HEK293 (cell line): ENCODE measurements around the gene C4orf36.

Experiments
- BCL11B ChIP-seq: fragments of 450-650 bp; formaldehyde crosslinking; IDR thresholded peaks from 2 replicates; pipeline ENCODE4 v1.5.1; 2016; ENCODE audit warnings: low read depth, missing biosample characterization, missing genetic modification characterization
- EGR2 ChIP-seq: fragments of 450-650 bp; formaldehyde crosslinking; IDR thresholded peaks from 2 replicates; pipeline ENCODE4 v1.5.1; 2016; ENCODE audit warnings: low read depth, missing biosample characterization, missing genetic modification characterization
- KLF1 ChIP-seq: fragments of 450-650 bp; formaldehyde crosslinking; IDR thresholded peaks from 2 replicates; pipeline ENCODE4 v1.5.1; 2016; ENCODE audit warnings: missing biosample characterization, missing genetic modification characterization
- MZF1 ChIP-seq: fragments of 450-650 bp; formaldehyde crosslinking; IDR thresholded peaks from 2 replicates; pipeline ENCODE4 v1.5.1; 2017; ENCODE audit warnings: missing biosample characterization, missing genetic modification characterization, borderline replicate concordance
- PRDM2 ChIP-seq: fragments of 450-650 bp; formaldehyde crosslinking; IDR thresholded peaks from 2 replicates; pipeline ENCODE4 v1.5.1; 2016; ENCODE audit warnings: missing biosample characterization, missing genetic modification characterization, borderline replicate concordance
- REPIN1 ChIP-seq: fragments of 450-650 bp; formaldehyde crosslinking; IDR thresholded peaks from 2 replicates; pipeline ENCODE4 v1.5.1; 2017; ENCODE audit warnings: missing biosample characterization, missing genetic modification characterization, low read depth
- SCRT2 ChIP-seq: fragments of 450-650 bp; formaldehyde crosslinking; IDR thresholded peaks from 2 replicates; pipeline ENCODE4 v1.5.1; 2016; ENCODE audit warnings: missing biosample characterization, missing genetic modification characterization
- SETDB1 ChIP-seq: IDR thresholded peaks from one replicate; pipeline ENCODE4 v1.6.1; 2017; ENCODE audit warnings: mild to moderate bottlenecking, low read length, moderate library complexity, mixed read lengths; ENCODE audit not compliant: insufficient read length
- SP2 ChIP-seq: fragments of 450-650 bp; formaldehyde crosslinking; IDR thresholded peaks from 2 replicates; pipeline ENCODE4 v1.5.1; 2016; ENCODE audit warnings: missing biosample characterization, missing genetic modification characterization
- SP3 ChIP-seq: fragments of 450-650 bp; formaldehyde crosslinking; IDR thresholded peaks from 2 replicates; pipeline ENCODE4 v1.5.1; 2016; ENCODE audit warnings: missing biosample characterization, missing genetic modification characterization
- ZBTB17 ChIP-seq: fragments of 450-650 bp; formaldehyde crosslinking; IDR thresholded peaks from 2 replicates; pipeline ENCODE4 v1.5.1; 2016; ENCODE audit warnings: missing biosample characterization, missing genetic modification characterization
- ZBTB8A ChIP-seq: fragments of 450-650 bp; formaldehyde crosslinking; IDR thresholded peaks from 2 replicates; pipeline ENCODE4 v1.5.1; 2016; ENCODE audit warnings: missing biosample characterization, missing genetic modification characterization
- ZEB2 ChIP-seq: fragments of 450-650 bp; formaldehyde crosslinking; IDR thresholded peaks from 2 replicates; pipeline ENCODE4 v1.5.1; 2016; ENCODE audit warnings: missing biosample characterization, missing genetic modification characterization
- ZFHX2 ChIP-seq: fragments of 450-650 bp; formaldehyde crosslinking; conservative IDR thresholded peaks from 2 replicates; pipeline ENCODE4 v1.5.1; 2016; ENCODE audit warnings: missing biosample characterization, missing genetic modification characterization
- ZFP37 ChIP-seq: fragments of 450-650 bp; formaldehyde crosslinking; IDR thresholded peaks from 2 replicates; pipeline ENCODE4 v1.5.1; 2016; ENCODE audit warnings: missing biosample characterization, missing genetic modification characterization
- ZFP69B ChIP-seq: fragments of 450-650 bp; formaldehyde crosslinking; IDR thresholded peaks from 2 replicates; pipeline ENCODE4 v1.5.1; 2016; ENCODE audit warnings: missing biosample characterization, missing genetic modification characterization
- ZNF174 ChIP-seq: fragments of 450-650 bp; formaldehyde crosslinking; IDR thresholded peaks from 2 replicates; pipeline ENCODE4 v1.5.0; 2017; ENCODE audit warnings: missing biosample characterization, mild to moderate bottlenecking, missing genetic modification characterization
- ZNF2 ChIP-seq: fragments of 450-650 bp; formaldehyde crosslinking; IDR thresholded peaks from 2 replicates; pipeline ENCODE4 v1.5.1; 2016; ENCODE audit warnings: missing biosample characterization, missing genetic modification characterization
- ZNF202 ChIP-seq: fragments of 450-650 bp; formaldehyde crosslinking; IDR thresholded peaks from 2 replicates; pipeline ENCODE4 v1.5.1; 2016; ENCODE audit warnings: missing biosample characterization, missing genetic modification characterization, borderline replicate concordance
- ZNF24 ChIP-seq: fragments of 450-650 bp; formaldehyde crosslinking; IDR thresholded peaks from 2 replicates; pipeline ENCODE4 v1.5.1; 2016; ENCODE audit warnings: missing biosample characterization, missing genetic modification characterization
- ZNF341 ChIP-seq: fragments of 450-650 bp; formaldehyde crosslinking; IDR thresholded peaks from 2 replicates; pipeline ENCODE4; 2016; ENCODE audit warnings: low read depth, missing biosample characterization, missing genetic modification characterization
- ZNF423 ChIP-seq: fragments of 450-650 bp; formaldehyde crosslinking; IDR thresholded peaks from 2 replicates; pipeline ENCODE4 v1.5.1; 2016; ENCODE audit warnings: missing biosample characterization, missing genetic modification characterization
- ZNF433 ChIP-seq: fragments of 450-650 bp; formaldehyde crosslinking; IDR thresholded peaks from 2 replicates; pipeline ENCODE4 v1.5.1; 2016; ENCODE audit warnings: missing biosample characterization, missing genetic modification characterization, low read depth
- ZNF561 ChIP-seq: fragments of 450-650 bp; IDR thresholded peaks from 2 replicates; pipeline ENCODE4 v1.5.1; 2018; ENCODE audit warnings: missing biosample characterization, missing genetic modification characterization, borderline replicate concordance
- ZNF600 ChIP-seq: fragments of 450-650 bp; formaldehyde crosslinking; IDR thresholded peaks from 2 replicates; pipeline ENCODE4 v1.5.1; 2016; ENCODE audit warnings: missing biosample characterization, missing genetic modification characterization
- ZNF704 ChIP-seq: fragments of 450-650 bp; formaldehyde crosslinking; IDR thresholded peaks from 2 replicates; pipeline ENCODE4 v1.5.1; 2016; ENCODE audit warnings: missing biosample characterization, missing genetic modification characterization
- ZNF777 ChIP-seq: fragments of 450-650 bp; formaldehyde crosslinking; IDR thresholded peaks from 2 replicates; pipeline ENCODE4 v1.5.1; 2017; ENCODE audit warnings: missing biosample characterization, missing genetic modification characterization, borderline replicate concordance
- ZNF830 ChIP-seq: fragments of 450-650 bp; IDR thresholded peaks from 2 replicates; pipeline ENCODE4 v1.5.0; 2018; ENCODE audit warnings: missing biosample characterization, missing genetic modification characterization, low read depth, mild to moderate bottlenecking, moderate library complexity
- ZSCAN23 ChIP-seq: fragments of 450-650 bp; formaldehyde crosslinking; IDR thresholded peaks from 2 replicates; pipeline ENCODE4 v1.5.1; 2016; ENCODE audit warnings: missing biosample characterization, missing genetic modification characterization
- ZSCAN30 ChIP-seq: fragments of 450-650 bp; IDR thresholded peaks from 2 replicates; pipeline ENCODE4 v1.5.1; 2018; ENCODE audit warnings: missing biosample characterization, mild to moderate bottlenecking, missing genetic modification characterization, moderate library complexity
- ZXDB ChIP-seq: fragments of 450-650 bp; formaldehyde crosslinking; IDR thresholded peaks from 2 replicates; pipeline ENCODE4 v1.5.1; 2016; ENCODE audit warnings: missing biosample characterization, missing genetic modification characterization
- TF ChIP-seq, protein P1 (sequence below): fragments of 450-650 bp; formaldehyde crosslinking; IDR thresholded peaks from 2 replicates; pipeline ENCODE4 v1.5.1; 2016; ENCODE audit warnings: missing biosample characterization, missing genetic modification characterization, low read depth

C4orf36 gene

DNA sequence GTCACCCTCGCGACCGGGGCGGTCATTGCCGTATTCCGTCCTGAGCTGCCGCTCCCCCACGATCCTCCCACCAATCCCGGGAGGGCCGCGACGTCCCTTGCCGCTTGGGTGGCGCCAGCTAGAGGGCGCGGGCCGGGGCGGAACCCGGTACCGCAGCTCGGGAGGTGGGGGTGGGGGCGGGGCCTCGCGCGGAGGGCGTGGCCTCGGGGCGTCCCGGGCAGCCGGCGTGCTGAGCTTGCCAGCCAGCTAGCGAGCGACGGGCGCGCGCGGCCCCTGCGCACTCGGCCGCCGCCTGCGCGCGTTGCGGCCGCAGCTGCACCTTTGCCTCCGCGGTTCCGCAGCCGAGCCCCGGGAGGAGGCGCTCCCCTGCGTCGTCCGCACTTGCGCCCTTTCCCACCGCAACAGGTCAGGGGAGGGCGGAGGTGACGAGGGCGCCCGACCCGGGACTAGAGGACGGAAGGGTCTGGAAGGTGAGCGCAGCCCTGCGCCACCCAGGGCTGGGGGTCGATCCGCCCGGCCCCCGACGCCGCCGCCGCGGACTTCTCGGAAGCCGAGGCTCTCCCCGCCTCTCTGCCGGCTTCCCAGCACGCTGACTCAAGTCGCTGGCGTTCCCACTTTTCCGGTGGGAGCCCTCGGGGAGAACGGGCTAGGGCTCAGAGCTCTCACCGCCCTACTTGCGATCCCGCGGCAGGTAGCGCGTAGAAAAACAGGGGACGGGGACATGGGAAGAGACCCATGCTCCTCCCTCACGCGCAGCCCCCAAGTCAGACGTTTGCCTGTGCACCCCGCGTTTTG, 42.7 kb upstream of the C4orf36 start, which contains the start of gene AFF1 (continued):
- TF ChIP-seq ZNF433: no peak
- TF ChIP-seq ZXDB: 0 out of 2 replicates have a peak, but pooled peaks have one; percentile 21
- peak; percentile 74 for TF ChIP-seq SP3 (tag by site-specific recombination)
- TF ChIP-seq KLF1: peak; percentile 58; the same call in 1 of the 2 replicates
- 0 out of 2 replicates have a peak, but pooled peaks have one; percentile 57 for TF ChIP-seq ZNF777 (tag by site-specific recombination)
- TF ChIP-seq ZNF600 (tag by site-specific recombination): no peak
- TF ChIP-seq ZEB2: peak; percentile 43
- peak; percentile 57; the same call in 1 of the 2 replicates for TF ChIP-seq ZSCAN30 (tag by site-specific recombination)
- TF ChIP-seq REPIN1 (tag by site-specific recombination): no peak
- TF ChIP-seq ZNF2 (tag by site-specific recombination): no peak
- TF ChIP-seq SP2: peak; percentile 66
- TF ChIP-seq ZNF24 (tag by site-specific recombination): no peak
- no peak for TF ChIP-seq ZNF202
- TF ChIP-seq ZNF561 (tag by site-specific recombination): no peak; the same call in 1 of the 2 replicates
- TF ChIP-seq ZNF830: no peak
- TF ChIP-seq SCRT2: peak; percentile 98
- TF ChIP-seq, protein P1, sequence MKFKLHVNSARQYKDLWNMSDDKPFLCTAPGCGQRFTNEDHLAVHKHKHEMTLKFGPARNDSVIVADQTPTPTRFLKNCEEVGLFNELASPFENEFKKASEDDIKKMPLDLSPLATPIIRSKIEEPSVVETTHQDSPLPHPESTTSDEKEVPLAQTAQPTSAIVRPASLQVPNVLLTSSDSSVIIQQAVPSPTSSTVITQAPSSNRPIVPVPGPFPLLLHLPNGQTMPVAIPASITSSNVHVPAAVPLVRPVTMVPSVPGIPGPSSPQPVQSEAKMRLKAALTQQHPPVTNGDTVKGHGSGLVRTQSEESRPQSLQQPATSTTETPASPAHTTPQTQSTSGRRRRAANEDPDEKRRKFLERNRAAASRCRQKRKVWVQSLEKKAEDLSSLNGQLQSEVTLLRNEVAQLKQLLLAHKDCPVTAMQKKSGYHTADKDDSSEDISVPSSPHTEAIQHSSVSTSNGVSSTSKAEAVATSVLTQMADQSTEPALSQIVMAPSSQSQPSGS: no peak
- TF ChIP-seq ZSCAN23 (tag by site-specific recombination): no peak
- no peak for TF ChIP-seq ZBTB8A (tag by site-specific recombination)
- TF ChIP-seq MZF1: no peak
- TF ChIP-seq SETDB1: no peak
- no peak for TF ChIP-seq BCL11B (tag by site-specific recombination)
- no peak for TF ChIP-seq ZNF423 (tag by site-specific recombination)
- no peak for TF ChIP-seq ZNF174
- no peak for TF ChIP-seq ZFP37 (tag by site-specific recombination)
- peak; percentile 36; the same call in 1 of the 2 replicates for TF ChIP-seq EGR2
- TF ChIP-seq ZNF704 (tag by site-specific recombination): no peak
- no peak for TF ChIP-seq ZBTB17 (tag by site-specific recombination)
- TF ChIP-seq ZFHX2: peak; percentile 53
- no peak; the same call in 1 of the 2 replicates for TF ChIP-seq ZNF341 (tag by site-specific recombination)
- TF ChIP-seq ZFP69B: no peak
- TF ChIP-seq PRDM2 (tag by site-specific recombination): no peak
